GM23338 (cell line): ENCODE data around the gene TCN2. TPM values are rescaled to one million over a fixed set of nuclear protein-coding genes. Genes with fewer than 3 reads are reported as not detected.

ENCODE experiments used
- ATAC-seq: fragments of 200-7000 bp; cut with Tn5 transposase; 3 replicates; pipeline ENCODE4 v1.9.1; 2020
- DNase-seq: peaks from one replicate; pipeline ENCODE4 v3.0.0-alpha.2; 2015; ENCODE audit warnings: low spot score
- H2AFZ ChIP-seq: fragments of 200-600 bp; sonication (generic); 2 replicates; pipeline ENCODE4 v1.8.0; 2016; ENCODE audit warnings: antibody characterized with exemption, mild to moderate bottlenecking, moderate library complexity
- H3F3A ChIP-seq: fragments of 200-600 bp; sonication (generic); replicated peaks from 2 replicates; pipeline ENCODE4 v1.8.0; 2017; ENCODE audit warnings: antibody characterized with exemption, mixed run types, low read depth
- H3K27ac ChIP-seq: fragments of 200-600 bp; sonication (generic); 2 replicates; pipeline ENCODE4 v1.6.1; 2016; ENCODE audit warnings: low read depth
- H3K27me3 ChIP-seq: fragments of 200-600 bp; sonication (generic); 2 replicates; pipeline ENCODE4 v1.8.0; 2016; ENCODE audit warnings: mild to moderate bottlenecking, mixed run types, moderate library complexity; ENCODE audit not compliant: insufficient read depth
- H3K36me3 ChIP-seq: fragments of 200-600 bp; sonication (generic); 2 replicates; pipeline ENCODE4 v1.8.0; 2016; ENCODE audit warnings: mild to moderate bottlenecking; ENCODE audit not compliant: insufficient read depth
- H3K4me1 ChIP-seq: fragments of 200-600 bp; sonication (generic); 2 replicates; pipeline ENCODE4 v1.8.0; 2016; ENCODE audit warnings: mild to moderate bottlenecking, moderate library complexity; ENCODE audit not compliant: insufficient read depth
- H3K4me2 ChIP-seq: fragments of 200-600 bp; sonication (generic); 2 replicates; pipeline ENCODE4 v1.7.1; 2017; ENCODE audit warnings: mixed run types
- H3K4me3 ChIP-seq: fragments of 200-600 bp; sonication (generic); 2 replicates; pipeline ENCODE4 v1.6.1; 2016; ENCODE audit warnings: mixed run types
- H3K79me2 ChIP-seq: fragments of 200-600 bp; sonication (generic); replicated peaks from 2 replicates; pipeline ENCODE4 v1.8.0; 2017; ENCODE audit warnings: mild to moderate bottlenecking; ENCODE audit not compliant: insufficient read depth
- H3K9me2 ChIP-seq: fragments of 200-600 bp; sonication (generic); 2 replicates; pipeline ENCODE4 v1.8.0; 2017; ENCODE audit not compliant: insufficient read depth
- H4K20me1 ChIP-seq: fragments of 200-600 bp; sonication (generic); replicated peaks from 2 replicates; pipeline ENCODE4 v1.8.0; 2017; ENCODE audit warnings: mild to moderate bottlenecking; ENCODE audit not compliant: insufficient read depth
- H3K27ac Mint-ChIP-seq: 2 replicates; pipeline ENCODE4 v1.8.0; 2020; ENCODE audit warnings: inconsistent platforms, mild to moderate bottlenecking, moderate library complexity, mixed read lengths
- H3K27me3 Mint-ChIP-seq: 3 replicates; pipeline ENCODE4 v1.8.0; 2022; ENCODE audit warnings: low read depth, mild to moderate bottlenecking, moderate library complexity, mixed read lengths, inconsistent platforms; ENCODE audit not compliant: insufficient read depth, poor library complexity
- H3K36me3 Mint-ChIP-seq: 3 replicates; pipeline ENCODE4 v1.8.0; 2021; ENCODE audit warnings: low read depth, mild to moderate bottlenecking, inconsistent platforms, moderate library complexity, mixed read lengths
- H3K4me1 Mint-ChIP-seq: 3 replicates; pipeline ENCODE4 v1.8.0; 2020; ENCODE audit warnings: mild to moderate bottlenecking, inconsistent platforms, mixed read lengths
- H3K4me3 Mint-ChIP-seq: 3 replicates; pipeline ENCODE4 v1.8.0; 2021; ENCODE audit warnings: moderate library complexity, mild to moderate bottlenecking, inconsistent platforms, mixed read lengths
- H3K9me3 Mint-ChIP-seq: 3 replicates; pipeline ENCODE4 v1.8.0; 2020; ENCODE audit warnings: moderate library complexity, mild to moderate bottlenecking, inconsistent platforms, mixed read lengths
- CTCF ChIP-seq, 2 experiments: fragments of 200-600 bp in 1 of 2; sonication (generic) in 1 of 2; conservative IDR thresholded peaks; 2 replicates each; pipeline versions ENCODE4 v1.5.1 to v1.6.1; 2016 to 2017; ENCODE audit warnings: antibody characterized with exemption in 2 of 2, low read depth in 2 of 2, mild to moderate bottlenecking in 2 of 2, moderate library complexity in 1 of 2
- ETS1 ChIP-seq: IDR thresholded peaks from 2 replicates; pipeline ENCODE4 v1.6.1; 2016; ENCODE audit warnings: antibody characterized with exemption
- EZH2 ChIP-seq: fragments of 200-600 bp; sonication (generic); IDR thresholded peaks from one replicate; pipeline ENCODE4 v1.8.0; 2017; ENCODE audit warnings: antibody characterized with exemption, mild to moderate bottlenecking, low read depth; ENCODE audit not compliant: unreplicated experiment
- POLR2AphosphoS5 ChIP-seq: IDR thresholded peaks from 2 replicates; pipeline ENCODE4 v1.6.1; 2016; ENCODE audit warnings: antibody characterized with exemption, low read depth
- REST ChIP-seq: IDR thresholded peaks from one replicate; pipeline ENCODE4 v1.6.1; 2018; ENCODE audit warnings: antibody characterized with exemption; ENCODE audit not compliant: unreplicated experiment
- ZNF114 ChIP-seq: fragments of 250-450 bp; sonication (Bioruptor Pico); IDR thresholded peaks from 2 replicates; pipeline ENCODE4 v1.5.0; 2020; ENCODE audit warnings: mild to moderate bottlenecking, moderate library complexity
- ZNF462 ChIP-seq: fragments of 250-450 bp; sonication (Bioruptor Pico); IDR thresholded peaks from 2 replicates; pipeline ENCODE4 v1.5.0; 2020; ENCODE audit warnings: mild to moderate bottlenecking, moderate library complexity
- polyA plus RNA-seq: library from polyadenylated mRNA; unstranded; fragments of >200 nt; fragmentation: Nextera tagmentation; extraction: Ambion mirVana; gene quantifications from 2 replicates; pipeline ENCODE4 v1.2.1, GENCODE V29; 2016
- total RNA-seq: library from RNA; depleted of rRNA; stranded (reverse); fragments of >200 nt; shearing (Covaris generic); gene quantifications from 2 replicates; pipeline ENCODE4 v1.2.3, GENCODE V29; 2014

Gene TCN2
- total and polyA plus RNA-seq, 2 experiments from 2014 or later, result 12.9 to 38.1 TPM

DNA sequence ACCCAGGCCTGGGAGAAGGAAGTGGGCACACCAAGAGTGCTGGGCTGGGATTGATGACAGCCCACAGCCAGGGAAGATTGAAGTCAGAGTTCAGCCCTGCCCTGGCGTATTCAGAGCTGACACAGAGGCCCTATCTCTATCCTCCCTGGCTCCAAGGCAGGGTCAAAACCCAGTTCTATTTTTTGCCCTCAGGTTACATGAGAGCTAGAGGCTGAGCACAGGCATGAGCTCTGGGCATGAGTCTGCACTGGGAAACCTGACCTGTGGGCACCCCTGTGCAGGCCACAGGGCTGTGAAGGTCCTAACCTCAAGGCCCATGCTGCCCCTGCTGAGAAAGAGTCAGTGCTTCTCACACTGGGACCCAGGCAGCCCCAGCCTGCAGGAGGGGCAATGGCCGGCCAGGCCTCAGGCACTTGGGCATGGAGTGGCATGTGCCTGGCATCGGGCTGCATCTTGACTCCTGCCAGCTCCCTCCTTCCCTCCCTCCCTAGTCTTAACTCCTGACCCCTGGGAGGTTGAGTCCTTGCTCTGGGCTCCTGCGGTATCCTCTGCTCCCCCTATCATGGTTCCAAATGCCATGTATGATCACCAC, 34.0 kb downstream of the TCN2 start (continued):
- TF ChIP-seq REST (no peak), CTCF (conservative IDR thresholded peaks at IDR 0.05; ENCODE audit: low read depth in 2 of 2) (no peak), ETS1 (no peak), POLR2AphosphoS5 (no peak), EZH2 (no peak)

DNA sequence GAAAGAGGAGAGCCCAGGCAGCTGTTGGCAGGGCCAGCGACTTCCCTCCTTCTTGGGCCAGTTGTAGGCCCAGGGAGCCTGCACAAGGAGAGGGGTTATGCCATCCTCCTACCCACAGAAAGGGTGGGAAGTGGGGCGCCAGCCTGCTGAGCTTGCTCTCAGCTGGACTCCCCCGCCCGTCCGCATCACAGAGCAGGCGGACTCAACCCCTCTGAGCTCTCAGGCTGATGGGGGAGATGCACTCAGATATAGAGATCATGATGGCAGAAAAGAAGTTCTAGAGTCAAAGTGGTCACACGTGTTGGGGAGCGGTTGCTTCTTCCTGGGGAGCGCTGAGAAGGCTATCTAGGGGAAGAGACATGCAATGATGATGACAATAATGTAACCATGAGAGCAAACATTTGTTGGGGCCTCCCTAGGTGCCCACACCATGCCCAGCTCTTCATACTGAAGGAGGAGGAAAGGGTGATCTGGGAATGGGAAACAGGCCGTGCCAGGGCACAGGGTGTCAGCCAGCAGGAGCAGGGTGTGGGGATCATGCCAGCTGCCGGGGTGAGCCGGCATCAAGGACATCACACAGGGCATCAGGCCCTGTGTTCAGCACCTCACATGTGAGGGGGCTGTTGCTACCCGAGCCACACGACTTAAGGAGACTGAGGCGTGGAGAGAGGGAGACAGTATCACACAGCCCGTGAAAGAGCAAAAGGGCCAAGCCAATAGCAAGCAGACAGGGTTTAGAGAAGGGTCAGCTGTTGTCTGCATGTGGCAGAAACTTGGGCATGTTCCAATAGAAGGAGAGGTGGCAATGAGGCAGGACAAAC, 36.3 kb downstream of the TCN2 start:
- Mint-ChIP-seq H3K27ac (no peak overlapping the region), H3K9me3 (peaks cover 6% of the 10 kb centered on the region; the same call in 2 of the 3 replicates), H3K36me3 (peaks cover 14% of the 10 kb centered on the region), H3K27me3 (peaks cover 6% of the 10 kb centered on the region), H3K4me3 (no peak overlapping the region; the same call in 2 of the 3 replicates), H3K4me1 (peaks cover 9% of the 10 kb centered on the region)
- no peak for DNase-seq
- Histone ChIP-seq H3K4me3 (no peak overlapping the region), H3K36me3 (peaks cover 4% of the 10 kb centered on the region; the same call in 1 of the 2 replicates), H4K20me1 (no peaks in the 10 kb centered on the region), H3K27me3 (no peaks in the 10 kb centered on the region), H3F3A (no peaks in the 10 kb centered on the region), H3K4me2 (no peak overlapping the region), H3K79me2 (no peaks in the 10 kb centered on the region), H2AFZ (no peak overlapping the region), H3K9me2 (no peaks in the 10 kb centered on the region), H3K27ac (no peak overlapping the region), H3K4me1 (no peaks in the 10 kb centered on the region)
- no peak for TF ChIP-seq ZNF462 (CRISPR knock-in tag)
- no peak for TF ChIP-seq POLR2AphosphoS5
- no peak for TF ChIP-seq ZNF114
- ATAC-seq, result peak; percentile 34; the same call in 2 of the 3 replicates
